ENCODE results near the gene STAT5B. TPM values are rescaled to one million over a fixed set of nuclear protein-coding genes. Genes with fewer than 3 reads are reported as not detected.

STAT5B gene
- total and polyA plus RNA-seq, 2 of the 13 experiments (the other 11 are each of a cell fraction or from before 2014, with no cell fraction given) = 21.0 to 42.8 TPM

- TF ChIP-seq RERE (CRISPR knock-in tag; IDR thresholded peaks at IDR 0.05; ENCODE audit: low read depth) (0 out of 2 replicates have a peak, but pooled peaks have one; percentile 29), TFAP4 (IDR thresholded peaks at IDR 0.05; ENCODE audit: borderline replicate concordance, low read depth) (peak; percentile 57; the same call in 1 of the 2 replicates), ZNF572 (CRISPR knock-in tag; IDR thresholded peaks at IDR 0.05) (no peak), CEBPZ (IDR thresholded peaks at IDR 0.05; ENCODE audit: low read length) (no peak), STAT6 (CRISPR knock-in tag; IDR thresholded peaks at IDR 0.05; ENCODE audit: borderline replicate concordance) (no peak), HNRNPUL1 (IDR thresholded peaks at IDR 0.05; ENCODE audit: low read depth, low read length) (no peak), SIN3A (IDR thresholded peaks at IDR 0.05; ENCODE audit: borderline replicate concordance, low read depth, low read length) (no peak), ZNF557 (CRISPR knock-in tag; IDR thresholded peaks at IDR 0.05) (peak; percentile 94; the same call in 1 of the 2 replicates), ATF5 (CRISPR knock-in tag; IDR thresholded peaks at IDR 0.05; ENCODE audit: low read depth) (no peak), SIX1 (CRISPR knock-in tag; IDR thresholded peaks at IDR 0.05; ENCODE audit: borderline replicate concordance) (no peak), ZNF780A (CRISPR knock-in tag; IDR thresholded peaks at IDR 0.05) (no peak), TRIM24 (CRISPR knock-in tag; IDR thresholded peaks at IDR 0.05) (0 out of 2 replicates have a peak, but pooled peaks have one; percentile 47), ZNF598 (CRISPR knock-in tag; IDR thresholded peaks at IDR 0.05; ENCODE audit: borderline replicate concordance) (0 out of 2 replicates have a peak, but pooled peaks have one; percentile 6), ZNF564 (CRISPR knock-in tag; IDR thresholded peaks at IDR 0.05) (peak; percentile 49; the same call in 1 of the 2 replicates)
Measured at GRCh38 chr17:42183741-42184711, 92.2 kb downstream of the STAT5B start (continued).
